Nephron progenitor cell (in vitro differentiated cells): ENCODE results near the gene GATA3.

ENCODE experiments used
- DNase-seq: peaks from one replicate; pipeline ENCODE4 v3.0.0; 2021
- H3K27ac Mint-ChIP-seq: 2 replicates; pipeline ENCODE4 v1.8.0; 2021; ENCODE audit warnings: mild to moderate bottlenecking, moderate library complexity, mixed read lengths
- H3K27me3 Mint-ChIP-seq: 2 replicates; pipeline ENCODE4 v1.8.0; 2021; ENCODE audit warnings: mild to moderate bottlenecking, low read depth, mixed read lengths; ENCODE audit not compliant: poor library complexity
- H3K36me3 Mint-ChIP-seq: 2 replicates; pipeline ENCODE4 v1.8.0; 2021; ENCODE audit warnings: low read depth, mixed read lengths
- H3K4me1 Mint-ChIP-seq: 2 replicates; pipeline ENCODE4 v1.8.0; 2021; ENCODE audit warnings: mixed read lengths
- H3K4me3 Mint-ChIP-seq: 2 replicates; pipeline ENCODE4 v1.8.0; 2021; ENCODE audit warnings: mild to moderate bottlenecking, moderate library complexity, mixed read lengths
- H3K9me3 Mint-ChIP-seq: 2 replicates; pipeline ENCODE4 v1.8.0; 2021; ENCODE audit warnings: mild to moderate bottlenecking, moderate library complexity, mixed read lengths
- TF ChIP-seq, protein P1 (sequence below): fragments of 200-600 bp; sonication (generic); IDR thresholded peaks from 2 replicates; pipeline ENCODE4 v1.5.0; 2021; ENCODE audit warnings: antibody characterized with exemption

The GATA3 gene

GRCh38 chr10:8036506-8037198, 17.8 kb upstream of the GATA3 start:
- peak overlapping the region; percentile 61 for H3K4me3 Mint-ChIP-seq
- DNase-seq: no peak
- peaks cover 25% of the 10 kb centered on the region for H3K4me1 Mint-ChIP-seq
- TF ChIP-seq, protein P1, sequence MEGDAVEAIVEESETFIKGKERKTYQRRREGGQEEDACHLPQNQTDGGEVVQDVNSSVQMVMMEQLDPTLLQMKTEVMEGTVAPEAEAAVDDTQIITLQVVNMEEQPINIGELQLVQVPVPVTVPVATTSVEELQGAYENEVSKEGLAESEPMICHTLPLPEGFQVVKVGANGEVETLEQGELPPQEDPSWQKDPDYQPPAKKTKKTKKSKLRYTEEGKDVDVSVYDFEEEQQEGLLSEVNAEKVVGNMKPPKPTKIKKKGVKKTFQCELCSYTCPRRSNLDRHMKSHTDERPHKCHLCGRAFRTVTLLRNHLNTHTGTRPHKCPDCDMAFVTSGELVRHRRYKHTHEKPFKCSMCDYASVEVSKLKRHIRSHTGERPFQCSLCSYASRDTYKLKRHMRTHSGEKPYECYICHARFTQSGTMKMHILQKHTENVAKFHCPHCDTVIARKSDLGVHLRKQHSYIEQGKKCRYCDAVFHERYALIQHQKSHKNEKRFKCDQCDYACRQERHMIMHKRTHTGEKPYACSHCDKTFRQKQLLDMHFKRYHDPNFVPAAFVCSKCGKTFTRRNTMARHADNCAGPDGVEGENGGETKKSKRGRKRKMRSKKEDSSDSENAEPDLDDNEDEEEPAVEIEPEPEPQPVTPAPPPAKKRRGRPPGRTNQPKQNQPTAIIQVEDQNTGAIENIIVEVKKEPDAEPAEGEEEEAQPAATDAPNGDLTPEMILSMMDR: no peak
- peaks cover 100% of the 10 kb centered on the region for H3K27me3 Mint-ChIP-seq
- peaks cover 4% of the 10 kb centered on the region for H3K9me3 Mint-ChIP-seq
- H3K36me3 Mint-ChIP-seq: no peaks in the 10 kb centered on the region
- H3K27ac Mint-ChIP-seq: no peak overlapping the region

GRCh38 chr10:8037199-8037801, 17.2 kb upstream of the GATA3 start:
- TF ChIP-seq, protein P1: no peak
- peak overlapping the region; percentile 61 for H3K4me3 Mint-ChIP-seq
- no peak overlapping the region for H3K27ac Mint-ChIP-seq
- H3K4me1 Mint-ChIP-seq: peaks cover 32% of the 10 kb centered on the region
- peak; percentile 12 for DNase-seq
- H3K27me3 Mint-ChIP-seq: peaks cover 100% of the 10 kb centered on the region
- peaks cover 4% of the 10 kb centered on the region for H3K9me3 Mint-ChIP-seq
- no peaks in the 10 kb centered on the region for H3K36me3 Mint-ChIP-seq

GRCh38 chr10:8037941-8038894, 16.3 kb upstream of the GATA3 start:
- H3K4me1 Mint-ChIP-seq: peaks cover 40% of the 10 kb centered on the region

DNA sequence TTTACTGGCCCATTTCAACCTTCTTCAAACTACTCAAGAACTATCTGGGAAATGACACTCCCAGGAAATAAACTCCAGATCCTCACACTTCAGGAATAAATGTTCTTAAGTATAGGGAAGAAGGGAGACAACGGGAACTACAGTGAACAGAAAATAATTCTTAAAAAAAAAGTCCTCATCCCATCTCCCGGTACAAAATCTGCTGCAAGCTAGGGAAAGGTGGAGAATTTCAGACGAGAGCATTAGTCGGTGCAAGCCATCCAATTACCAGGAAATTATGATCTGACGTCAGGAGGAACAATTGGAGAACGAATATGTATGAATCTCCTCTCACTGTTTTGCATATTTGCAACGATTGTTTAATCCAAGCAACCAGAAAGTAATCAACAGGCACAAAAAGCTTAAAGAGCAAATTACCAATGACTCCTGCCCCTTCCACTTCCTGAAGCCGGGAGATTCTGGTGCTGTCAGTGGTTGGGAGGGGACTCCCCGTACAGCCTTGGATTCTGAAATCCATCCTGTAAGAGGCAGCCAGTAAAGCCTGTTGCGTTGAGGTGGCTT, 15.1 kb upstream of the GATA3 start:
- H3K9me3 Mint-ChIP-seq: no peaks in the 10 kb centered on the region
- no peak overlapping the region for H3K27ac Mint-ChIP-seq

More at GRCh38 chr10:8037941-8038894, 16.3 kb upstream of the GATA3 start:
- peaks cover 3% of the 10 kb centered on the region for H3K9me3 Mint-ChIP-seq
- H3K36me3 Mint-ChIP-seq: no peaks in the 10 kb centered on the region
- no peak for DNase-seq
- no peak overlapping the region for H3K4me3 Mint-ChIP-seq
- TF ChIP-seq, protein P1: no peak
- no peak overlapping the region for H3K27ac Mint-ChIP-seq
- peaks cover 100% of the 10 kb centered on the region for H3K27me3 Mint-ChIP-seq

DNA sequence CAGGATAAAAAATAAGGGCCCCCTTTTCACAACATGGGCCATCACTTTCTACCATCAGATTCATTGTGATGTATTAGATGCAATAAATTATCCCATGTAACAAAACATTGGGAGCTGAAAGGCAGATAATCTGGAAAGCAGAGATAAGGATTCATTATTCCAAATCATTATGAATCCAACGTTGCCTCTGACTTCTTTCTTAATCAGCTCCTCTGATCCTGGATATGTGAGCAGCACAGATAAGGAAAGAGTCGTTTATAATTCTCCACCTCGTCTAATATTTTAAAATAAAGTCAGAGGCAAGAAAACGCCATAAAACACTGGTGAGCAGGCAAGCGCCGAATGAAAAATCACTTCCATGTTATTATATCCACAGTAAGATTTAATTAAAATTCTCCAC, 13.8 kb upstream of the GATA3 start:
- no peaks in the 10 kb centered on the region for H3K9me3 Mint-ChIP-seq
- peaks cover 100% of the 10 kb centered on the region for H3K27me3 Mint-ChIP-seq
- DNase-seq: no peak
- H3K36me3 Mint-ChIP-seq: no peaks in the 10 kb centered on the region
- H3K27ac Mint-ChIP-seq: no peak overlapping the region
- H3K4me1 Mint-ChIP-seq: peaks cover 54% of the 10 kb centered on the region
- TF ChIP-seq, protein P1: no peak
- no peak overlapping the region for H3K4me3 Mint-ChIP-seq

More for the DNA sequence above, 15.1 kb upstream of the GATA3 start:
- TF ChIP-seq, protein P1: no peak
- peaks cover 49% of the 10 kb centered on the region for H3K4me1 Mint-ChIP-seq
- H3K36me3 Mint-ChIP-seq: no peaks in the 10 kb centered on the region
- H3K27me3 Mint-ChIP-seq: peaks cover 100% of the 10 kb centered on the region
- H3K4me3 Mint-ChIP-seq: no peak overlapping the region
- no peak for DNase-seq
